Colonic mucosa (tissue), 4 donors: Measurements from ENCODE around the gene WRAP73. TPM values are rescaled to one million over a fixed set of nuclear protein-coding genes. Genes with fewer than 3 reads are reported as not detected.

ENCODE experiments used
- DNase-seq: peaks from one replicate; pipeline ENCODE4 v3.0.0-alpha.2; 2020
- H3K27ac ChIP-seq: fragments of 200-600 bp; one replicate; pipeline ENCODE4 v1.8.0; 2021
- H3K27me3 ChIP-seq: fragments of 200-600 bp; one replicate; pipeline ENCODE4 v1.8.0; 2021
- H3K36me3 ChIP-seq: fragments of 200-600 bp; one replicate; pipeline ENCODE4 v1.8.0; 2021
- H3K4me1 ChIP-seq: fragments of 200-600 bp; one replicate; pipeline ENCODE4 v1.8.0; 2021; ENCODE audit warnings: mild to moderate bottlenecking
- H3K4me3 ChIP-seq: fragments of 200-600 bp; one replicate; pipeline ENCODE4 v1.8.0; 2021
- H3K9ac ChIP-seq, 2 donors: one replicate each; pipeline ENCODE4 v1.7.0; 2013; ENCODE audit warnings: control low read depth in 2 of 2, low read depth in 2 of 2, low read length in 2 of 2
- H3K9me3 ChIP-seq: fragments of 200-600 bp; one replicate; pipeline ENCODE4 v1.8.0; 2021
- CTCF ChIP-seq: fragments of 200-600 bp; IDR thresholded peaks from one replicate; pipeline ENCODE4 v1.8.0; 2022; ENCODE audit warnings: antibody characterized with exemption, mild to moderate bottlenecking
- intact Hi-C: fragments of 100-400 bp; cut with DNase I; formaldehyde crosslinking; loops from one replicate; pipeline ENCODE4 v1.14.1; 2022
- total RNA-seq, 2 donors: library from RNA; stranded (reverse); fragmentation: NEBNext Ultra II Directional in 1 of 2; extraction: Animal tissue kit (Norgen Biotek cat#: 25700) in 1 of 2; gene quantifications; one replicate each; pipeline ENCODE4 v1.2.1, GENCODE V29; 2021
- donor health status: healthy.
- donor health status: DM: no; HTN: no; CAD: no.
- donor health status: DM: no; HTN: no; CAD: no.

WRAP73 gene
- total RNA-seq, 2 donors from 2014 or later, result 19.9 to 24.2 TPM

DNA sequence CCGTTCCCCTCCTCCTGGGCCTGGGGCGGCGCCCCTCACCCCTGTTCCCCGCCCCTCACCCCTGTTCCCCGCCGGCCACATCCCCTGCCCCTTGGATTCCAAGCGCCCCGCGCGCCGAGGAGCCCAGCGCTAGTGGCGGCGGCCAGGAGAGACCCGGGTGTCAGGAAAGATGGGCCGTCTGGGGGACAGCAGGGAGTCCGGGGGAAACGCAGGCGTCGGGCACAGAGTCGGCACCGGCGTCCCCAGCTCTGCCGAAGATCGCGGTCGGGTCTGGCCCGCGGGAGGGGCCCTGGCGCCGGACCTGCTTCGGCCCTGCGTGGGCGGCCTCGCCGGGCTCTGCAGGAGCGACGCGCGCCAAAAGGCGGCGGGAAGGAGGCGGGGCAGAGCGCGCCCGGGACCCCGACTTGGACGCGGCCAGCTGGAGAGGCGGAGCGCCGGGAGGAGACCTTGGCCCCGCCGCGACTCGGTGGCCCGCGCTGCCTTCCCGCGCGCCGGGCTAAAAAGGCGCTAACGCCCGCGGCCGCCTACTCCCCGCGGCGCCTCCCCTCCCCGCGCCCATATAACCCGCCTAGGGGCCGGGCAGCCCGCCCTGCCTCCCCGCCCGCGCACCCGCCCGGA is 2.1 kb upstream of the WRAP73 start, which contains the start of gene TP73:
Gene TP73, plus strand, starts transcription at position 587 of the 618 bp plus-strand sequence. CDS start 29,850 bp downstream, outside the sequence.
- no peak for TF ChIP-seq CTCF
- Histone ChIP-seq H3K27me3 (peaks cover 53% of the 10 kb centered on the region), H3K36me3 (no peaks in the 10 kb centered on the region), H3K4me3 (peak within 1 kb of the TSS; percentile 25), H3K27ac (no peak within 1 kb of the TSS), H3K9ac (no peak within 1 kb of the TSS), H3K9me3 (no peaks in the 10 kb centered on the region), H3K4me1 (peaks cover 4% of the 10 kb centered on the region)
- no peak for DNase-seq
- intact Hi-C loops, result no loop called here

- H3K4me3 ChIP-seq, result no peak overlapping the region
- H3K4me1 ChIP-seq, result peaks cover 4% of the 10 kb centered on the region
- no peaks in the 10 kb centered on the region for H3K9me3 ChIP-seq
- intact Hi-C loops, result no loop called here
- DNase-seq, result no peak
- H3K27ac ChIP-seq, result no peak overlapping the region
- no peak for TF ChIP-seq CTCF
- no peaks in the 10 kb centered on the region for H3K36me3 ChIP-seq
- H3K27me3 ChIP-seq, result peaks cover 53% of the 10 kb centered on the region
- H3K9ac ChIP-seq, result no peak overlapping the region
These were observed 1.4 kb upstream of the WRAP73 start for GRCh38 chr1:3651026-3651929.

GRCh38 chr1:3650248-3651025 is 534 bp upstream of the WRAP73 start:
- TF ChIP-seq CTCF, result no peak
- peaks cover 49% of the 10 kb centered on the region for H3K27me3 ChIP-seq
- intact Hi-C loops, result no loop called here

DNA sequence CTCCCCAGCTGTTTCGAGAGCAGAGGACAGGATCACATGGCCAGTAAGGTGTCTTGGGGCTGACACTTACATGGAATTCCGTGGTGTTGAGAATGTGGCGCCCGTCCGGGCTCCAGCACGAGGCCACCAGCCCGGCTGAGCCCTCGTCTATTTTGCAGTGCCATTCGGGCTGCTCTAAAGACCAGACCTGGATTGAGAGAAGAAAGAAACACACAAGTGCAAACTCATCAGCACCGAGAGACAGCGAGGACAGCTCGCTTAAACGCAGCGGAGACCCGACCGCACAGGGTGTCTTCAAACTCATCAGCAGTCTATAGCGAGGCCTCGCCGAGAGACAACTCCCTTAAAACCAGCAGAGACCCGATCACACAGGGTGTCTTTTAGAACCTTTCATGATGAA is 3.3 kb downstream of the WRAP73 start:
- no peaks in the 10 kb centered on the region for H3K36me3 ChIP-seq
- DNase-seq, result no peak
- peaks cover 4% of the 10 kb centered on the region for H3K4me1 ChIP-seq
- H3K27me3 ChIP-seq, result peaks cover 13% of the 10 kb centered on the region
- no peak for TF ChIP-seq CTCF
- no peak overlapping the region for H3K4me3 ChIP-seq
- no peaks in the 10 kb centered on the region for H3K9me3 ChIP-seq
- no peak overlapping the region for H3K27ac ChIP-seq
- no peak overlapping the region for H3K9ac ChIP-seq
- intact Hi-C loops, result no loop called here

More at GRCh38 chr1:3650248-3651025, 534 bp upstream of the WRAP73 start:
- no peak overlapping the region for H3K9ac ChIP-seq
- no peak for DNase-seq
- no peak overlapping the region for H3K4me3 ChIP-seq
- no peak overlapping the region for H3K27ac ChIP-seq
- no peaks in the 10 kb centered on the region for H3K36me3 ChIP-seq
- no peaks in the 10 kb centered on the region for H3K9me3 ChIP-seq
- H3K4me1 ChIP-seq, result peaks cover 4% of the 10 kb centered on the region

- H3K9me3 ChIP-seq, result no peaks in the 10 kb centered on the region
- no peak overlapping the region for H3K4me3 ChIP-seq
- TF ChIP-seq CTCF, result no peak
- peaks cover 5% of the 10 kb centered on the region for H3K27me3 ChIP-seq
- H3K27ac ChIP-seq, result no peak overlapping the region
- intact Hi-C loops, result no loop called here
- no peak overlapping the region for H3K9ac ChIP-seq
- H3K36me3 ChIP-seq, result no peaks in the 10 kb centered on the region
- peaks cover 3% of the 10 kb centered on the region for H3K4me1 ChIP-seq
- DNase-seq, result no peak
These were observed 4.1 kb downstream of the WRAP73 start for GRCh38 chr1:3645666-3646355.
